ENCODE results near the gene SCG2. TPM values are rescaled to one million over a fixed set of nuclear protein-coding genes. Genes with fewer than 3 reads are reported as not detected.
"Not testable (repeated sequence)": the region's sequence is repeated elsewhere in the genome, so short reads cannot be mapped to it uniquely, and the experiment has no call there.

The SCG2 gene
- total RNA-seq, 3 donors from 2014 or later: not detected

GRCh38 chr2:223598994-223599639 lies 3.0 kb downstream of the SCG2 start:
- no peaks in the 10 kb centered on the region for H3K9me3 Mint-ChIP-seq
- no peaks in the 10 kb centered on the region for H3K4me1 Mint-ChIP-seq (ENCODE audit: low read depth)
- ATAC-seq: no peak
- no peaks in the 10 kb centered on the region for H3K36me3 Mint-ChIP-seq (ENCODE audit: insufficient read depth)
- H3K27me3 Mint-ChIP-seq (ENCODE audit: low read depth): peaks cover 11% of the 10 kb centered on the region
- H3K4me3 Mint-ChIP-seq: no peak overlapping the region
- no peak for DNase-seq

- no peaks in the 10 kb centered on the region for H3K4me1 Mint-ChIP-seq (ENCODE audit: low read depth)
- peaks cover 11% of the 10 kb centered on the region for H3K27me3 Mint-ChIP-seq (ENCODE audit: low read depth)
- no peaks in the 10 kb centered on the region for H3K36me3 Mint-ChIP-seq (ENCODE audit: insufficient read depth)
- H3K9me3 Mint-ChIP-seq: peaks cover 4% of the 10 kb centered on the region
- no peak for DNase-seq
- no peak for ATAC-seq
- no peak overlapping the region for H3K4me3 Mint-ChIP-seq
Observed at GRCh38 chr2:223597076-223597475, 5.1 kb downstream of the SCG2 start.

- Mint-ChIP-seq H3K36me3 (ENCODE audit: insufficient read depth) (no peaks in the 10 kb centered on the region), H3K4me3 (no peak overlapping the region), H3K9me3 (peaks cover 4% of the 10 kb centered on the region), H3K4me1 (ENCODE audit: low read depth) (no peaks in the 10 kb centered on the region), H3K27me3 (ENCODE audit: low read depth) (peaks cover 8% of the 10 kb centered on the region)
- DNase-seq: no peak
- ATAC-seq: no peak
Observed at GRCh38 chr2:223596208-223596607, 6.0 kb downstream of the SCG2 start.

- no peak for ATAC-seq
Observed at GRCh38 chr2:223594831-223595230, 7.3 kb downstream of the SCG2 start.

GRCh38 chr2:223594259-223594658 lies 7.9 kb downstream of the SCG2 start:
- Mint-ChIP-seq H3K27me3 (ENCODE audit: low read depth) (peaks cover 3% of the 10 kb centered on the region), H3K9me3 (peaks cover 4% of the 10 kb centered on the region), H3K4me3 (no peak overlapping the region), H3K36me3 (ENCODE audit: insufficient read depth) (no peaks in the 10 kb centered on the region), H3K4me1 (ENCODE audit: low read depth) (no peaks in the 10 kb centered on the region)
- no peak for ATAC-seq
- DNase-seq: no peak

More at GRCh38 chr2:223594831-223595230, 7.3 kb downstream of the SCG2 start:
- H3K4me1 Mint-ChIP-seq (ENCODE audit: low read depth): no peaks in the 10 kb centered on the region
- H3K36me3 Mint-ChIP-seq (ENCODE audit: insufficient read depth): no peaks in the 10 kb centered on the region
- no peak for DNase-seq
- H3K9me3 Mint-ChIP-seq: peaks cover 4% of the 10 kb centered on the region
- no peak overlapping the region for H3K4me3 Mint-ChIP-seq
- H3K27me3 Mint-ChIP-seq (ENCODE audit: low read depth): peaks cover 6% of the 10 kb centered on the region

- not testable (repeated sequence) for H3K4me3 Mint-ChIP-seq; ATAC-seq; H3K27me3 Mint-ChIP-seq (ENCODE audit: low read depth); H3K4me1 Mint-ChIP-seq (ENCODE audit: low read depth); H3K36me3 Mint-ChIP-seq (ENCODE audit: insufficient read depth); H3K9me3 Mint-ChIP-seq; DNase-seq
Observed at GRCh38 chr2:223592689-223593088, 9.5 kb downstream of the SCG2 start.

- DNase-seq (no peak), ATAC-seq (no peak)
- H3K4me1 Mint-ChIP-seq (ENCODE audit: low read depth): no peaks in the 10 kb centered on the region
- H3K27me3 Mint-ChIP-seq (ENCODE audit: low read depth): peaks cover 2% of the 10 kb centered on the region
- H3K4me3 Mint-ChIP-seq: no peak overlapping the region
- H3K36me3 Mint-ChIP-seq (ENCODE audit: insufficient read depth): no peaks in the 10 kb centered on the region
- H3K9me3 Mint-ChIP-seq: peaks cover 4% of the 10 kb centered on the region
Observed at GRCh38 chr2:223591596-223591995, 10.6 kb downstream of the SCG2 start.

- no peak overlapping the region for H3K4me3 Mint-ChIP-seq
- peaks cover 4% of the 10 kb centered on the region for H3K9me3 Mint-ChIP-seq
- peaks cover 2% of the 10 kb centered on the region for H3K27me3 Mint-ChIP-seq (ENCODE audit: low read depth)
- no peaks in the 10 kb centered on the region for H3K4me1 Mint-ChIP-seq (ENCODE audit: low read depth)
- no peak for DNase-seq
- H3K36me3 Mint-ChIP-seq (ENCODE audit: insufficient read depth): no peaks in the 10 kb centered on the region
- no peak for ATAC-seq
Observed at GRCh38 chr2:223590964-223591363, 11.2 kb downstream of the SCG2 start.

- DNase-seq (no peak), ATAC-seq (no peak)
- no peaks in the 10 kb centered on the region for H3K36me3 Mint-ChIP-seq (ENCODE audit: insufficient read depth)
- no peaks in the 10 kb centered on the region for H3K4me1 Mint-ChIP-seq (ENCODE audit: low read depth)
- H3K27me3 Mint-ChIP-seq (ENCODE audit: low read depth): peaks cover 2% of the 10 kb centered on the region
- no peak overlapping the region for H3K4me3 Mint-ChIP-seq
- peaks cover 4% of the 10 kb centered on the region for H3K9me3 Mint-ChIP-seq
Observed at GRCh38 chr2:223589901-223590300, 12.3 kb downstream of the SCG2 start.

- Mint-ChIP-seq H3K4me3 (no peak overlapping the region), H3K9me3 (peaks cover 4% of the 10 kb centered on the region)
Observed at GRCh38 chr2:223588251-223588650, 13.9 kb downstream of the SCG2 start.

GRCh38 chr2:223587301-223587700 lies 14.9 kb downstream of the SCG2 start:
- Mint-ChIP-seq H3K27me3 (ENCODE audit: low read depth) (peaks cover 2% of the 10 kb centered on the region), H3K9me3 (no peaks in the 10 kb centered on the region), H3K4me3 (no peak overlapping the region), H3K4me1 (ENCODE audit: low read depth) (no peaks in the 10 kb centered on the region), H3K36me3 (ENCODE audit: insufficient read depth) (no peaks in the 10 kb centered on the region)
- DNase-seq (no peak), ATAC-seq (no peak)

More at GRCh38 chr2:223588251-223588650, 13.9 kb downstream of the SCG2 start:
- no peak for DNase-seq
- ATAC-seq: no peak
- H3K4me1 Mint-ChIP-seq (ENCODE audit: low read depth): no peaks in the 10 kb centered on the region
- no peaks in the 10 kb centered on the region for H3K36me3 Mint-ChIP-seq (ENCODE audit: insufficient read depth)
- H3K27me3 Mint-ChIP-seq (ENCODE audit: low read depth): peaks cover 2% of the 10 kb centered on the region

- no peak for ATAC-seq
- H3K27me3 Mint-ChIP-seq (ENCODE audit: low read depth): peaks cover 2% of the 10 kb centered on the region
Observed at GRCh38 chr2:223586261-223586660, 15.9 kb downstream of the SCG2 start.

GRCh38 chr2:223585666-223586065 lies 16.5 kb downstream of the SCG2 start:
- Mint-ChIP-seq H3K27me3 (ENCODE audit: low read depth) (peaks cover 2% of the 10 kb centered on the region), H3K4me3 (no peak overlapping the region), H3K4me1 (ENCODE audit: low read depth) (no peaks in the 10 kb centered on the region), H3K36me3 (ENCODE audit: insufficient read depth) (no peaks in the 10 kb centered on the region), H3K9me3 (no peaks in the 10 kb centered on the region)
- no peak for DNase-seq
- no peak for ATAC-seq

More at GRCh38 chr2:223586261-223586660, 15.9 kb downstream of the SCG2 start:
- no peaks in the 10 kb centered on the region for H3K9me3 Mint-ChIP-seq
- H3K4me3 Mint-ChIP-seq: no peak overlapping the region
- DNase-seq: no peak
- no peaks in the 10 kb centered on the region for H3K4me1 Mint-ChIP-seq (ENCODE audit: low read depth)
- no peaks in the 10 kb centered on the region for H3K36me3 Mint-ChIP-seq (ENCODE audit: insufficient read depth)

GRCh38 chr2:223582001-223582400 lies 20.2 kb downstream of the SCG2 start:
- H3K36me3 Mint-ChIP-seq (ENCODE audit: insufficient read depth): no peaks in the 10 kb centered on the region
- no peaks in the 10 kb centered on the region for H3K4me1 Mint-ChIP-seq (ENCODE audit: low read depth)
- no peaks in the 10 kb centered on the region for H3K27me3 Mint-ChIP-seq (ENCODE audit: low read depth)
- ATAC-seq (no peak), DNase-seq (no peak)
- H3K9me3 Mint-ChIP-seq: no peaks in the 10 kb centered on the region
- H3K4me3 Mint-ChIP-seq: no peak overlapping the region

- Mint-ChIP-seq H3K36me3 (ENCODE audit: insufficient read depth) (no peaks in the 10 kb centered on the region), H3K4me1 (ENCODE audit: low read depth) (no peaks in the 10 kb centered on the region), H3K9me3 (no peaks in the 10 kb centered on the region), H3K27me3 (ENCODE audit: low read depth) (no peaks in the 10 kb centered on the region), H3K4me3 (no peak overlapping the region)
- ATAC-seq (no peak), DNase-seq (no peak)
Observed at GRCh38 chr2:223580951-223581350, 21.2 kb downstream of the SCG2 start.
